Measurements from ENCODE around the gene TBC1D24.

DNA sequence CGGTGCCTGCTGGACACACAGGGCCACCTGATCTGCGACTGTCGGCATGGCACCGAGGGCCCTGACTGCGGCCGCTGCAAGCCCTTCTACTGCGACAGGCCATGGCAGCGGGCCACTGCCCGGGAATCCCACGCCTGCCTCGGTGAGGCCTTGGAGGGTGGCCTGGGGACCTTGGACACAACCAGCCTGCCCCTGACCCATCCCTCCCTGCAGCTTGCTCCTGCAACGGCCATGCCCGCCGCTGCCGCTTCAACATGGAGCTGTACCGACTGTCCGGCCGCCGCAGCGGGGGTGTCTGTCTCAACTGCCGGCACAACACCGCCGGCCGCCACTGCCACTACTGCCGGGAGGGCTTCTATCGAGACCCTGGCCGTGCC lies 2.5 kb upstream of the TBC1D24 start:
- no peak for TF ChIP-seq SNAI2 (CRISPR knock-in tag; IDR thresholded peaks at IDR 0.05)
- TF ChIP-seq, protein P1, sequence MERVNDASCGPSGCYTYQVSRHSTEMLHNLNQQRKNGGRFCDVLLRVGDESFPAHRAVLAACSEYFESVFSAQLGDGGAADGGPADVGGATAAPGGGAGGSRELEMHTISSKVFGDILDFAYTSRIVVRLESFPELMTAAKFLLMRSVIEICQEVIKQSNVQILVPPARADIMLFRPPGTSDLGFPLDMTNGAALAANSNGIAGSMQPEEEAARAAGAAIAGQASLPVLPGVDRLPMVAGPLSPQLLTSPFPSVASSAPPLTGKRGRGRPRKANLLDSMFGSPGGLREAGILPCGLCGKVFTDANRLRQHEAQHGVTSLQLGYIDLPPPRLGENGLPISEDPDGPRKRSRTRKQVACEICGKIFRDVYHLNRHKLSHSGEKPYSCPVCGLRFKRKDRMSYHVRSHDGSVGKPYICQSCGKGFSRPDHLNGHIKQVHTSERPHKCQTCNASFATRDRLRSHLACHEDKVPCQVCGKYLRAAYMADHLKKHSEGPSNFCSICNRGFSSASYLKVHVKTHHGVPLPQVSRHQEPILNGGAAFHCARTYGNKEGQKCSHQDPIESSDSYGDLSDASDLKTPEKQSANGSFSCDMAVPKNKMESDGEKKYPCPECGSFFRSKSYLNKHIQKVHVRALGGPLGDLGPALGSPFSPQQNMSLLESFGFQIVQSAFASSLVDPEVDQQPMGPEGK (CRISPR knock-in tag; IDR thresholded peaks at IDR 0.05; ENCODE audit: borderline replicate concordance), result no peak
- TF ChIP-seq ZNF8 (CRISPR knock-in tag; IDR thresholded peaks at IDR 0.05), result no peak
- TF ChIP-seq PPARA (CRISPR knock-in tag; IDR thresholded peaks at IDR 0.05; ENCODE audit: borderline replicate concordance), result no peak

Measured in SK-N-SH treated with all-trans-retinoic acid at 6 μM for 48 hours (cell line).